ENCODE results near the gene OR1N2.
"Not testable (repeated sequence)": the region's sequence is repeated elsewhere in the genome, so short reads cannot be mapped to it uniquely, and the experiment has no call there.

The OR1N2 gene

DNA sequence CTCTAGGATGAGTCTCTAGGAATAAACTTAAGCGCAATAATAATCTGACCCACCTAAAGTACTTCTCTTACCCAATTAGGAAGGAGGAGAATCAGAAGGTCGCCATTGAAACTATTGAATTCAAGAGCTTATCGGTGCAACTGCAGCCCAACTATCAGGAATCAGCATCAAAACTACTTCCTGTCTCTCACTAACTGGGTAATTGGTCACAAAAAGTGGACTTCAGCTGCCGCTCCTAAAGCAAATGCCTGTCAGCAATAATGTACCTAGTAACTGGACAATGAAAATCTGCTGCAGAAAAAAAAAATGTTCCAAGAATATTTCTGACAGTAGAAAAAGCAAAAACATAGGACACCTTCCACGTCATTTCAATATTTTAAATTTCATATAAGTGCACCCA, 27.0 kb downstream of the OR1N2 start:
- Histone ChIP-seq H3K27ac (no peak overlapping the region), H3K27me3 (replicated peaks) (no peaks in the 10 kb centered on the region), H3K36me3 (replicated peaks) (no peaks in the 10 kb centered on the region), H3K4me3 (ENCODE audit: low read depth, low read length) (no peak overlapping the region)
- TF ChIP-seq, protein P1, sequence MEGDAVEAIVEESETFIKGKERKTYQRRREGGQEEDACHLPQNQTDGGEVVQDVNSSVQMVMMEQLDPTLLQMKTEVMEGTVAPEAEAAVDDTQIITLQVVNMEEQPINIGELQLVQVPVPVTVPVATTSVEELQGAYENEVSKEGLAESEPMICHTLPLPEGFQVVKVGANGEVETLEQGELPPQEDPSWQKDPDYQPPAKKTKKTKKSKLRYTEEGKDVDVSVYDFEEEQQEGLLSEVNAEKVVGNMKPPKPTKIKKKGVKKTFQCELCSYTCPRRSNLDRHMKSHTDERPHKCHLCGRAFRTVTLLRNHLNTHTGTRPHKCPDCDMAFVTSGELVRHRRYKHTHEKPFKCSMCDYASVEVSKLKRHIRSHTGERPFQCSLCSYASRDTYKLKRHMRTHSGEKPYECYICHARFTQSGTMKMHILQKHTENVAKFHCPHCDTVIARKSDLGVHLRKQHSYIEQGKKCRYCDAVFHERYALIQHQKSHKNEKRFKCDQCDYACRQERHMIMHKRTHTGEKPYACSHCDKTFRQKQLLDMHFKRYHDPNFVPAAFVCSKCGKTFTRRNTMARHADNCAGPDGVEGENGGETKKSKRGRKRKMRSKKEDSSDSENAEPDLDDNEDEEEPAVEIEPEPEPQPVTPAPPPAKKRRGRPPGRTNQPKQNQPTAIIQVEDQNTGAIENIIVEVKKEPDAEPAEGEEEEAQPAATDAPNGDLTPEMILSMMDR (IDR thresholded peaks at IDR 0.05; ENCODE audit: low read depth, low read length, missing control alignments) = no peak
- DNase-seq = no peak
- in situ Hi-C loops (cut with HindIII; ENCODE audit: low pct_ligation_motif_present, low sequenced_read_pairs) = no loop called here

DNA sequence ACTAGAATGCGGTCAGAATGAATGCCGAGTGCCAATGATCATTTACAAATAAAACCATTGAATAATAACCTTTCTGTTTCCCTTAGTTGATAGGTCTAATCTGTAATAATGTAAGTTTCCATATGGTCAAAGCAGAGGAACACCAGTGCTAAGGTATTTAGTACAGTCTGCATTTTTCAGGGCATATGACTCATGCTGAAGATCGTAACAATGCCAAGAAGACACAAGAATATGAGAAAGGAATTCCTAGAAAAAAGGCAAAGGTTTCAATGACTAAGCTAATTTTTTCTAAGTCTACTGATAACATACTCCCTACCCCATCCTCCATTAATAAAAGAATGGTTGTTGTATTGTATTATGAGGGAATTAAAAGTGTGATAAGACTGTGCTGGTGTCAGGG, 27.4 kb downstream of the OR1N2 start:
- H3K27ac ChIP-seq = no peak overlapping the region
- no peaks in the 10 kb centered on the region for H3K27me3 ChIP-seq (replicated peaks)
- DNase-seq = peak; percentile 53
- H3K4me3 ChIP-seq (ENCODE audit: low read depth, low read length) = no peak overlapping the region
- TF ChIP-seq, protein P1 (IDR thresholded peaks at IDR 0.05; ENCODE audit: low read depth, low read length, missing control alignments) = no peak
- no peaks in the 10 kb centered on the region for H3K36me3 ChIP-seq (replicated peaks)
- in situ Hi-C loops (cut with HindIII; ENCODE audit: low pct_ligation_motif_present, low sequenced_read_pairs) = no loop called here

DNA sequence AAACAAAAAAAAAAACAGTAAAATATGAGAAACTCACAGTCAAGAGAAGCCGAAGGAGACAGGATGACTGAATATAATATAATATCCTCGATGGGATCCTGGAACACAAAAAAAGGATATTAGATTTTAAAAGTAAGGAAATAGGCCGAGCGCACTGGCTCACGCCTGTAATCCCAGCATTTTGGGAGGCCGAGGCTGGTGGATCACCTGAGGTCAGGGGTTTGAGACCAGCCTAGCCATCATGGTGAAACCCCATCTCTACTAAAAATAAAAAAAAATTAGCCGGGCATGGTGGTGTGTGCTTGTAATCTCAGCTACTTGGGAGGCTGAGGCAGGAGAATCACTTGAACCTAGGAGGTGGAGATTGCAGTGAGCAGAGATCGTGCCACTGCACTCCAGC, 30.4 kb downstream of the OR1N2 start, which contains the start of gene OR1L8:
TSS of gene OR1L8 (minus strand) at position 101 of the 400 bp plus-strand sequence. CDS start 14,907 bp downstream, outside the sequence.
- in situ Hi-C loops (cut with HindIII; ENCODE audit: low pct_ligation_motif_present, low sequenced_read_pairs); H3K27me3 ChIP-seq (replicated peaks): not testable (repeated sequence)

More for the DNA sequence above, 30.4 kb downstream of the OR1N2 start, which contains the start of gene OR1L8:
- not testable (repeated sequence) for H3K36me3 ChIP-seq (replicated peaks); H3K27ac ChIP-seq; H3K4me3 ChIP-seq (ENCODE audit: low read depth, low read length); DNase-seq

Data from brain microvascular endothelial cell (primary cell).